ENCODE results near the gene MMP15. TPM values are rescaled to one million over a fixed set of nuclear protein-coding genes. Genes with fewer than 3 reads are reported as not detected.
A peak's percentile ranks its signal among the peaks of the same experiment; 100 is the strongest.
"Not testable (repeated sequence)": the region's sequence is repeated elsewhere in the genome, so short reads cannot be mapped to it uniquely, and the experiment has no call there.

The MMP15 gene
- 10 to 100 TPM in 2 of 4 donors, 1 to 10 TPM in 2; 2.0 to 12.8 (median 8.0) TPM for total RNA-seq

GRCh38 chr16:58025351-58026138 is at the start of gene MMP15:
MMP15 (plus strand) TSS chr16:58025754; CDS start chr16:58026351, 597 bp downstream.
- ATAC-seq, result peak; percentile 65
- Histone ChIP-seq H3K9me3 (no peaks in the 10 kb centered on the region), H3K27me3 (no peaks in the 10 kb centered on the region), H3K36me3 (no peaks in the 10 kb centered on the region), H3K4me1 (peaks cover 0 to 93% (median 31%) of the 10 kb centered on the region in 3 donors), H3K27ac (peak within 1 kb of the TSS; percentile 52 to 89 (median 86)), H3K4me3 (peak within 1 kb of the TSS; percentile 68 to 84)
- TF ChIP-seq POLR2AphosphoS5 (IDR thresholded peaks at IDR 0.05) (no peak), CTCF (IDR thresholded peaks at IDR 0.05) (peak in 2 of 4 experiments; percentile 7 to 17), POLR2A (IDR thresholded peaks at IDR 0.05) (peak in 1 of 2 donors; percentile 17)
- WGBS, 2 donors (ENCODE audit: low coverage in 1 of 2), result 0% methylated on average over 3 of the region's 90 CpGs; no CpG with 5 or more reads in 1 of the 2 donors

GRCh38 chr16:57976331-57976796 is 49.2 kb upstream of the MMP15 start:
- Histone ChIP-seq H3K36me3 (no peaks in the 10 kb centered on the region), H3K4me3 (no peak overlapping the region), H3K9me3 (no peaks in the 10 kb centered on the region), H3K27me3 (peaks cover 5% of the 10 kb centered on the region), H3K27ac (peak overlapping the region in 2 of 4 donors; percentile 34 to 56), H3K4me1 (peaks cover 0 to 11% (median 8%) of the 10 kb centered on the region in 3 donors)
- peak; percentile 63 for ATAC-seq
- WGBS, 2 donors (ENCODE audit: low coverage in 1 of 2), result 13 to 25% methylated on average over 1 to 2 of the region's 2 CpGs
- TF ChIP-seq CTCF (IDR thresholded peaks at IDR 0.05), result no peak
- TF ChIP-seq POLR2A (IDR thresholded peaks at IDR 0.05), result no peak
- no peak for TF ChIP-seq POLR2AphosphoS5 (IDR thresholded peaks at IDR 0.05)
- no peak for TF ChIP-seq EP300 (IDR thresholded peaks at IDR 0.05)

GRCh38 chr16:57977418-57978069 is 48.0 kb upstream of the MMP15 start:
- peaks cover 0 to 11% (median 8%) of the 10 kb centered on the region in 3 donors for H3K4me1 ChIP-seq
- ATAC-seq, result no peak
- no peaks in the 10 kb centered on the region for H3K9me3 ChIP-seq
- H3K4me3 ChIP-seq, result no peak overlapping the region
- no peak for TF ChIP-seq CTCF (IDR thresholded peaks at IDR 0.05)
- no peak for TF ChIP-seq EP300 (IDR thresholded peaks at IDR 0.05)
- no peak for TF ChIP-seq POLR2A (IDR thresholded peaks at IDR 0.05)
- TF ChIP-seq POLR2AphosphoS5 (IDR thresholded peaks at IDR 0.05), result no peak
- H3K36me3 ChIP-seq, result no peaks in the 10 kb centered on the region
- no peaks in the 10 kb centered on the region for H3K27me3 ChIP-seq
- H3K27ac ChIP-seq, result no peak overlapping the region
- WGBS, 2 donors (ENCODE audit: low coverage in 1 of 2), result 33 to 60% methylated on average over 1 to 2 of the region's 12 CpGs

- not testable (repeated sequence) for H3K27me3 ChIP-seq, H3K27ac ChIP-seq, H3K36me3 ChIP-seq, ATAC-seq, H3K4me3 ChIP-seq, H3K9me3 ChIP-seq
- 100% methylated on average over 2 of the region's 2 CpGs for WGBS, 2 donors (ENCODE audit: low coverage in 1 of 2)
- H3K4me1 ChIP-seq, result peaks cover 0 to 11% (median 8%) of the 10 kb centered on the region in 3 donors
Measured at GRCh38 chr16:57978070-57978465, 47.5 kb upstream of the MMP15 start.

GRCh38 chr16:57979006-57979585 is 46.5 kb upstream of the MMP15 start:
- Histone ChIP-seq H3K4me3 (no peak overlapping the region), H3K36me3 (no peaks in the 10 kb centered on the region), H3K27ac (no peak overlapping the region), H3K4me1 (peaks cover 0 to 12% (median 8%) of the 10 kb centered on the region in 3 donors), H3K27me3 (no peaks in the 10 kb centered on the region), H3K9me3 (no peaks in the 10 kb centered on the region)
- 83 to 96% methylated on average over 9 to 11 of the region's 11 CpGs for WGBS, 2 donors (ENCODE audit: low coverage in 1 of 2)
- ATAC-seq, result no peak
- TF ChIP-seq EP300 (IDR thresholded peaks at IDR 0.05), result no peak
- TF ChIP-seq CTCF (IDR thresholded peaks at IDR 0.05), result no peak
